HG03521 (cell line): Measurements from ENCODE around the gene CFAP410.

Experiments
- ATAC-seq: cut with Tn5 transposase; IDR thresholded peaks from one replicate; pipeline ENCODE4 v1.9.1; 2021; ENCODE audit warnings: mild to moderate bottlenecking, moderate library complexity; ENCODE audit not compliant: unreplicated experiment

Gene CFAP410

DNA sequence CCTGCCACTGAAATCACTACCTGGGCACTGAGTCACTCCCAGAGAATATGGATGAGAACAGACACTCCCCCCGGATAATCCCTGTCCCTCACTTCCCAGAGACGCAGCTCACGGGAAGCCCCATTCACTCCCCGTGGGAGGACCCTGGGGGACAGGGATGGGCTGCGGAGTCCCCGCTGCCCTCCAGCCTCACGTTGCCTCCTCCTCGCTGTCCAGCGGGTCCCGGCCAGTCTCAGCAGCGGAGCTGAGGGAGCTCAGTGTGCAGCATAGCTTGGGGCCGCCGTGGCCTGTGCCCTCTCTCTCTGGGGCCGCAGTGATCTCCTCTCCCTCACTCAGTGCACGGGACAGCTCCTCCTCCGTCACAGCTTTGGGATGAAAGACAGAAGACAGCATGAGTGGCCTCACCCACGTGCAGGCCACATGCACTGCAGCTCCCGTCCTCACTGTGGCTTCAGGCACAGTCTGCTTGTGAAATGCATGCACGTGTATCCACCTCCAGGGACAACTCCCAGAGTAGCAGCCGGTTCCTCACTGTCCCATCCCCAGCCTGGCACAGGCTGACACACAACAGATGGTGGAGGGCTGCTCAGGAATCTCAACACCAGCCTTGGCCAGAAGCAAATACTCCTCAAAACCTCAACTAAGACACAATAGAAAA is 7.4 kb downstream of the CFAP410 start:
- ATAC-seq: no peak

DNA sequence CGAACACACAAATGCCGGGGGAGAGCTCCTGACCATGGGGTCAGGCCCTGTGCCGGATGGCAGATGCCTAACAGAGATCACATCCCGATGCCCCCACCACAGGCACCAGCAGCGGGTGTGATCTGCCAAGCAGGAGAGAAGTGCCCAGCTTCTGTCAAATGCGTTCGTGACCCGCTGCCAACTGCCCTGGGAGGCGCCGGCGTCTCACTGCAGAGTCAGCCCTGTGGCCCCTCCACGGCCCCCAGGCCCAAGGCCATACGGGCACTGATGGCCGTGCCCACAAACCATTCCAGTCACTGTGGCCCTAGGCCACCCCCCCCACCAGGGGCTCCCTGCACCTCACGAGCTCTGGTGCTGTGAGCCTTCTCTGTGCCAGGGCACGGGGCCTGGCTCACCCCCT is 8.0 kb downstream of the CFAP410 start:
- no peak for ATAC-seq

DNA sequence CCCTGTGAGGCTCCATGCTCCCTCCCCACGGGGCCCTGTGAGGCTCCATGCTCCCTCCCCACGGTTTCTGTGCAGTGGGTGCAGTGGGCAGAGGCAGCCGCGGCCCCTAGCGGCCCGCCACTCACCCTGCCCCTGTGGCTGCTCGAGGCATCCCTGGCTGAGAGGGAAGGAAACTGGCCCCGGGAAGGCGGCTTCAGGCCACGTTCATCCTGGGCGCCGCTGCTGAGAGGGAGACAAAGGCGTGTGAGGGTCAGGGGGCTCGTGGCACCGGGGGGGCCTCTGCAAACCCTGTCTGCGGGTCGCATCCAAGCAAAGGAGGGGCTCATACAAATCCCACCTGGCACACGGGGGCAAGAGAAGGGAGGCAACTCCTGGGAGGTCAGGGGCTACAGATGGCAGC is 8.5 kb downstream of the CFAP410 start:
- ATAC-seq: no peak

DNA sequence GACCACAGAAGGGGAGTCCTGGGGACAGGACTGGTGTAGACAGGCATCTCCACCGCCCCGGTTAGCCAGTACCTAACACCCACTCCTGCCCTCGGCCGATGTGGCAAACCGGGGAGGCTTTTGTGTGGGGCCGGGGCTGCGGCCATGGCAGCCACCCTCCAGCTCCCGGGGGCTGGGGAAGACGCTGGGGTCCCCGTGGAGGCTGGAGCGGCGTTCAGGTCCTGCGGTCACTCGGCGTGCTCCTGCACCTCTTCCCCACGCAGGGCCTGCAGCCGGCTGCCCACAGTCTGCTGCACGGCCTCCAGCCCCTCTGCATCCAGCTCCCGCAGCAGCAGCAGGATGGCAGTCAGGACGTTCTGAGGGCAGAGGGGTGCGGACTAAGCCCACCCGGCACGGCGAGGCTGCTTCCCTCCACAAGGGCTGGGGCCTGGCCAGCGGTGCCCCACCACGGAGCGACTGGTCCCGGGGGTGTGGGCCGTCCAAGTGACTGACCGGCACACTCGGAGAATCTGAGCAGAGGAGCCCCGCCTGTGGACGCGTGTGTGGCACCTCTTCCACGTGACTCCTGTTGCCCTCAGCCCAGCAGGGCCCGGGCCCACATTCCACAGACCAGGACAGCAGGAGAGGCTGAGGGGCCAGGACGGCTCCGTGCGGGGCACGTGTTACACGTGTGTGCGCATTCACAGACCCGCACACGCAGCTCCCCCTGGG is 9.1 kb downstream of the CFAP410 start:
- no peak for ATAC-seq

DNA sequence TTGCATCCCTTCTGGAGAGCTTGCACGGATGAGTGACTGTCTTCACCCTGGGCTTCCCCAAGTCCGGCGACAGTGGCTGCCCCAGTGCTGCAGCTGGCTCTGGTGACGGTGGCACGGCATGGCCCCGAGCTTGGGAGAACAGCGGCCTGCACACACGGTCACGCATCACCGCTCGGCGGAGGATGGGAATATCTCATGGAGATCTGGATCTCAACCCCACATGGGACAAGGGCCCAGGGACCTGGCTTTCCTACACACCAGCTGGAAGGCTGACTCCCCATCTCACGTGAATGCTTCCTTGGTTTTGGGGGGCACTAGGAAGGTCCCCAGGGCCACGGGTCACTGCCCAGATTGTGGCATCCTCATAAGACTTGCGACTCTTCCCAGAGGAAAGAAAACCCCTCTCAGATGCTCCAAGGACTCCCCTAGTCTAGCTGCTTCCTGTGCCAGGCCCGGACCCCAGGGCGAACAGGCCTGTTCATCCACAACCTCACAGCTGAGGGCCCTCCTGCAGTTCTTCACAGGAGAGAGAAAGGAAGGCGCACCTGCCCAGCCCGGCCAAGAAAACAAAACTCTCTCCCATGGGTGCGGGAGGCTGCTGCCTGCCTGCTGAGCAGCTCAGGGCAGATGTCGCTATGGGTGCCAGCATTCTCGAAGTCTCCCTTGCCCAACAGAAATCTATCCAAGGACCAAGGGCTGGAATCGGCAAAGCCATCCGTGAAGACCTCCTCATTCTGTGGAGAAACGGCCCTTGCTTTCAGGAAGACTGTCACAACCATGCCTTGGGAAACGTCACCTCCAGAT is 9.9 kb downstream of the CFAP410 start:
- no peak for ATAC-seq

DNA sequence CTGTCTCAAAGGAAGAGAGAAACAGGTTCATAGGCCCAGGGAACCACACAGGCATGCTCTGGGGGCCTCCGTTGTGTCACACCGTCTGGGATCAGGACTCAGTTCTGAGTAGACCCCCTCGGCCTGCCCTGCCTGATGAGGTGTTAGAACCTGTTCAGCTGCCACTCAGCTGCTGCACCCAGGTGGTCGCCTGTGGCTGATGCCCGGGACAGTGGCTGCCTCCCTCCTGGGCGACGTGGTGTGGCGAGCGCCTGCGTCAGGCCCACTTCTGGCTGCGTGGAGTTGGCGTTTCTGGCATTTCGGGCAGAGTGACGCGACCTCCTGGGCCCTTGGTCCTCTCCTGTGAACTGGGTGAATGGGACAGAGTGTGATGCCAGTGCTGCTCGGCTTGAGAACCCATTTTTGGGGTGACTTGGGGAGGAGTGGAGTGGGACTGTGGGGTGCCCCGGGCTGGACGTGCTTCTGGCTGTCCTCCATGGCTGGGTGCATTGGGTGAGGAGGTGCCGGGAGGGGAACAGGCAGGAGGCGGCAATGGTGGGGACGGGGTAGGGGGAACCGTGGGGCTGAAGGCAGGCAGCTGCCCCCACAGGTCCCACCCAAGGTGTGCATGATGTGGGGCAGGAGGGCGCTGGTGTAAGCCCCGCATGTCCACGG is 10.8 kb downstream of the CFAP410 start:
- ATAC-seq: no peak

DNA sequence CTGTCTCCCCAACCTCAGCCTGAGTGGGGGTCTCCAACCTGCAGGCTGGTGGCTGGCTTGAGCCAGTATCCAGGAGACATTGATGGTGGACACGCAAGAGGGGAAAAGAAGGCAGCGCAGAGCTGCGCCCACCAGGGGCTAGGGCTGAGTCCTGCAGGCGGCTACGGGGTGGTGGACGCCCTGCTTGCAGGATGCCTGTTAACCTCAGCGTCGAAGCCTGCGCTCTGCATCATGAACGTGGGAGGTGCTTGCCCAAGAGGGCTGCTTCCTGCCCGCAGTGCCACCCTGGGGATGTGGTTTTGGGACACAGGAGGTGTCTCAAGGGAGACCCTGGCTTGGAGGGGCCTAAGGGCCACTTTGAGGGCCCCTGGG is 11.6 kb downstream of the CFAP410 start:
- no peak for ATAC-seq

DNA sequence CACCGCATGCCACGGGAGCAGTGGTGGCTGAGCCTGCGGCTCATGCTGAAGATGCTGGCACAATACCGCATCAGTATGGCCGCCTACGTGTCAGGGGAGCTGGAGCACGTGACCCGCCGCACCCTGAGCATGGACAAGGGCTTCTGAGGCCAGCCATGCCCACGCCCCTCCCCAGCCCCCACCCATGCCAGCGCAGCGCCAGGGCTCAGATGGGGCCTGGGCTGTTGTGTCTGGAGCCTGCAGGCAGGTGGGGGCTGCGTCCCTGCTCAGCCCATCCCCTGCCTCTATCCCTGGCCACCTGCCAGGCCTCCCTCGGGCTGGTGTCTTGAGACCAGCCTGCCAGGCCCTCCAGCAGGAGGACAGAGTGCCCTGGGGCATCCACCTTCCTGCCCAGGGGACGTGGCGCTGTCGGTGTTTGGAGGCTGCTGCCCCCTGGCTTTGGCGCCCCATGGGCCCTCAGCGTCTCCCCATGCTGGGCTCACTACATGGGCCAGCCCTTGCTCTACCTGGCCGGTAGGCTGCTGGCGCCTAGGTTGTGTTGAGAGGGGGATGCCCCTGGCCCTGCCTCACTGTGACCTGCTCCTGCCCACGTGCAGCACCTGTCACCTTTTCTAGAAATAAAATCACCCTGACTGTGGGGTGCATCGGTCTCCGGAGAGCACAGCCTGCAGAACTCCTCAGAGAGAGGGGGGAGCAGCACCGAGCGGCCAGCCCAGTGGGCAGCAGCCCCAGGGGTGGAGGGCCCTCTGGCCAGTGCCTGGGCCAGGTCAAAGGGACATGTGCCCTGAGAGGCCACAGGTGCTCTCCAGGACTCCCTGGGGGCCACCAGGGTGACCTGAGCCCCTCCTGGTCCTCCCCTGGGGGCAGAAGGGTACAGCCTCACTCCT is 12.2 kb downstream of the CFAP410 start:
- no peak for ATAC-seq

DNA sequence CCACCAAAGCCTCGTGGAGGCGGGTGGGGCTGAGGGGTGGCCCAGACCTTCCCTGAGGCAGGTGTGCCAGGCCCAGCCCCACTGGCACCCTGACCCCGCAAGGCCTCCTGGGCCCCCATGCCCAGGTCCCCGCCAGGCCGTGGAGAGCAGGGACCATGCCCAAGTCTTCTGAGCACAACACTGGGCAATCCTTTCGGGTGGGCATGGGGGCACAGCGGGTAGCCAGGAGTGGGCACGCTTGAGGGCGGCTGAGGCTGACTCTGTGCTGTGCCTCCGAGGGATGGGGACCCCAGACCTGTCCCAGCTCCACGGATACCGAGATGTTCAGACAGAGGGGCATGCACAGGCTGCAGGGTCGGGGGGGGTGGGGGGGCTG is 12.9 kb downstream of the CFAP410 start:
- ATAC-seq: no peak

DNA sequence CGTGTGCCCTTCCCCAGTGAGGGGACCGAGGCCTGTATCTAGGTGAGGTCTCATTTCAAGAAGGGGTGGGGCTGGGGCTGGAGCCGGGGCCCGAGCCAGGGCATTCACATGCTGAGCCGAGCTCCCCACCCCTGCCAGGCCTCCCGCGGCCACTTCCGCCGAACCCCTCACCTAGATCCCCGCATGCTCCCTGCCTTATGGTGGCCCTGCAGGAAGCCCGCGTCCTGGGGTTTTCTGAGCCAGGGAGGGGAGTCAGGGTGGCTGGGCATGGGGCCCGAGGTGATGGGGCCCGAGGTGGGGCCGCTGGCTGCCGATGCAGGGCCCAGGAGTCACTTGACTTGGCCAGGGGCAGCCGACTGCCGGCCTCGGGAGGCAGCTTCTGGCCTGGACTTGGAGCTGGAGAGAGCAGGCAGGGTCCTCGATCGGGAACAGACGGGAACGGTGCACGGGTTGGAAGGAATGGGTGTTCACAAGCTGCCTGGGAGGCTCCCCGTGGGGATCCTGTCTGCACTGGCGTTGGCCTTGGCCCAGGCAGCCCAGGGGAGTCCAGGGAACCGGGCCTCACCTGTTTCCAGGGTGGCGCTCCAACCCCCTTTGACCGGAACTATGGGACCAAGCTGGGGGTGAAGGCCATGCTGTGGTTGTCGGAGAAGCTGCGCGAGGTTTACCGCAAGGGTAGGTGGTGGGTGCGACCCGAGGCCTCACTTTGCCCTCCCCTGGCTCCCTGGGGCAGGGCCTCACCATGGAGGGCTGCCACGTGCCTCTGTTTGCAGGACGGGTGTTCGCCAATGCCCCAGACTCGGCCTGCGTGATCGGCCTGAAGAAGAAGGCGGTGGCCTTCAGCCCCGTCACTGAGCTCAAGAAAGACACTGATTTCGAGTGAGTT is 13.6 kb downstream of the CFAP410 start:
- no peak for ATAC-seq

DNA sequence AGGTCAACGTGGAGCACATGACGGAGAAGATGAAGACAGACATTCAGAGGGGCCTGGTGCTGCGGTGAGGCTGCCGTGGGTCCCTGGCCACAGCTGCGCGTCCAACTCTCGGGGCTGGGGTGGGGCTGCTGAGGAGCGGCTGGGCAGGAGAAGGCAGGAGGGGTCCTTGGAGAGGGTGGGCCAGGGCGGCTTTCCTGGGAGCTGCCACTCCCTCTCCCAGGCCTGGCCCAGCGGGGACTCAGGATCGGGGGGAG is 14.4 kb downstream of the CFAP410 start:
- ATAC-seq: no peak

DNA sequence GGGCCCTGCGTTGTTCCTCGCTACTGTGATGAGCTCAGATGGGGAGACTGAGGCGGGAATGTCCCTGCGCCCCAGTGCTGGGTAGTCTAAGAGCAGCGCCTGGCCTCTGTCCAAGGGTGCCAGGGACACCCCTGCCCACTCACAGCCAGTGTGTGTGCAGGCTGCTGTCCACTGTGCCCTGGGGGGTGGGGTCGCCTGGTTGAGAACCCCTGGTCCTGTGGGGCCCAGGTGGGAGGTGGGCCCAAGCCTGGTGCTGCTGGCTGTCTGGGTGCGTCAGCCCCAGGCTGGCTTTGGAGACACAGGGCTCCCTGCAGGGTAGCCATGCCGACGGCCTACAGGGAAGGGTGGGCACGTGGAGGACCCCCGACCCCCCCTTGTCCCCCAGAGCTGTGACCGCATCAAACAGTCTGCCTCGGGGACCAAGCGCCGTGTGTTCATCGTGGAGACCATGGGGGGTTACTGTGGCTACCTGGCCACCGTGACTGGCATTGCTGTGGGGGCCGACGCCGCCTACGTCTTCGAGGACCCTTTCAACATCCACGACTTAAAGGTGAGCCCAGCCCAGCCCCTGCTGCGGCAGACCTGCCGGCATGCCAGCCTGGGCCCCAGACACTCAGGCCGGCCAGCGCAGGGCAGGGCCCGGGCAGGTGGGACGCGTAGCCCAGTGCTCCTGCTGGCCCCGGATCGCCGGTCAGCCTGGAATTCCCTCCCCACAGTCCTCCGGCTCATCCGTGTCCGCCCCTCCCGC is 14.9 kb downstream of the CFAP410 start:
- ATAC-seq: no peak

DNA sequence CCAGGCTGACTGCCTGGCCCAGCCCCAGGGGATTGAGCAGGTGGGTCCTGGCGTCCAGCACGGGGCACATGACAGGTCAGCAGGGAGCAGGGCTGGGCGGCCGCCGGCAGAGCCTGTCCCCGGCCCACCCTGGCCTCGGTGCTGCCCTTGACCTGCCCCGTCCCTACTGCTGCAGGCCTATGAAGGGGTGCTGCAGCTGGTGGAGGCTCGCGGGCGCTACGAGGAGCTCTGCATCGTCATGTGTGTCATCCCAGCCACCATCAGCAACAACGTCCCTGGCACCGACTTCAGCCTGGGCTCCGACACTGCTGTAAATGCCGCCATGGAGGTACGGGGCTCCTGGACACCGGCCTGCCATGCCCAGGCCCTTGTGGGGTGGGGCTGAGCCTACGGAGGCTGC is 15.6 kb downstream of the CFAP410 start:
- ATAC-seq: no peak

DNA sequence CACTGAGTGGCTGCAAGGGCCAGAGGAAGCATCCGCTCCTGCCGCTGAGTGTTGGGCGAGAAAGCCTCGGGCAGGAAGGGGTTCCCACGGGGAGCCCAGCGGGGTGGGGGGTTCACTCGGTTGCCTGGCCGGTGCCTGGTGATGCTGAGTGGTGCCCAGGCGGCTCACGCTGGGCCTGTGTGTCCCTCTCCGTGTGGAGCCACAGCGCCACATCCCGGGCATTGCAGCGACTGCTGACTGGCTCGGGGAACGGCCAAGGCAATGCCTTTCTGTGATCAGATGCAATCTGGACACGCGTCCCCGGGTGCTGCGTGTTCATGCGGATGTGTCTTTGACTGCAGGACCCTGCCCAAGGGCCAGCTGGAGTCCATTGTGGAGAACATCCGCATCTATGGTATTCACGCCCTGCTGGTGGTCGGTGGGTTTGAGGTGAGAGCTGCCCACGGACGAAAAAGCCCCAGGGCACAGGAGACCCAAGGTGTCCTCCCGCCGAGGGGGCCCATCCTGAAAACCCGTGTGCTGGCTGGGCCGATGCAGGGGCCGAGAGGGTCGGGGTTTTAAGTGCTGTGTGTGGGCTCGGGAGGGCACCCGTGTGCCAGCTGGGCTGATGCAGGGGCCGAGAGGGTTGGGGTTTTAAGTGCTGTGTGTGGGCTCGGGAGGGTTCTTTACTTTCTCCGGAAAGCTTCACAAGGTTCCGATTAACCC is 16.4 kb downstream of the CFAP410 start:
- ATAC-seq: no peak

DNA sequence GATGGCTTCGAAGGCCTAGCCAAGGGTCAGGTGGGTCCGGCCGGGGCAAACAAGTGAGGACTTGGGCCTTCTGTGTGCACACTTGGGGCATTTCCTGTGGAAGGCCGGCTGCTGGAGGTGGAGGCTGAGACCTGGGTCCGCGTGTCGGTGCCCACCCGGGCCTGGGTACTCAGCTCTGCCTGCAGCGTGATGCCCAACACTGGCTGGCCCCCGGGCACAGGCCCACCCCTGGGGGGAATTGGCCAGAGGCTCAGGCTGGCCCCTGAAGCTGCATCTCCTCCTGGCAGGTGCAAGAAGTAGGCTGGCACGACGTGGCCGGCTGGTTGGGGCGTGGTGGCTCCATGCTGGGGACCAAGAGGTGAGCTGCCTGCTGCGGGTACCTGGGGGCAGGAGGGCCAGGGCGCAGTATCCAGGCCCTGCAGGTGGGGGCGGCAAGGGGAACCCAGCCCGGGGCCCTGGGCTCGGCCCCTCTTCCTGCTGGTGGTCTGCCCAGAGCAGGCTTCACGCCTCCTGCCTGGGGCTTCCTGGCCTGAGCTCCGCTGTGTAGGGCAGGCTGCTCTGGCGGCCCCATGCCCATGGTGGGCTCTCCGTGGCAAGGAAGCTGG is 17.2 kb downstream of the CFAP410 start:
- ATAC-seq: no peak

DNA sequence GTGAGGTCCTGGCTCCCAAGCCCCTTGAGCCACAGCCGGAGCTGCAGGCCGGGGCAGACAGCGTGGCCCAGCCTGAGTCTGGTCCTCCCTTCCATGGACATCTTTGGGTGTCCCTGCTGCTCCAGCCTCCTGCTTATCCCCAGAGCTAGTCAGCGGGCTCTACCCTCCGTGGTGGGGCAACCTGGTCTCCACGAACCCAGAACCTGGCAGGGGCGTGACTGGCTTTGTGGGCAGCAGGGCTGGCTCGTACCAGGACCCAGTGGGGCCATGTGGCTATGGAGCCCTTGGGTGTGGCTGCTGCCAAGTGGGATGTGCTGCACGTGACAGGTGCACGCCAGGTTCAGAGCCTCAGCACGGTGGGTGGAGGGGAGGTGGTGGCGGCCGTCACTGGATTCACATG is 18.3 kb downstream of the CFAP410 start:
- ATAC-seq: no peak

DNA sequence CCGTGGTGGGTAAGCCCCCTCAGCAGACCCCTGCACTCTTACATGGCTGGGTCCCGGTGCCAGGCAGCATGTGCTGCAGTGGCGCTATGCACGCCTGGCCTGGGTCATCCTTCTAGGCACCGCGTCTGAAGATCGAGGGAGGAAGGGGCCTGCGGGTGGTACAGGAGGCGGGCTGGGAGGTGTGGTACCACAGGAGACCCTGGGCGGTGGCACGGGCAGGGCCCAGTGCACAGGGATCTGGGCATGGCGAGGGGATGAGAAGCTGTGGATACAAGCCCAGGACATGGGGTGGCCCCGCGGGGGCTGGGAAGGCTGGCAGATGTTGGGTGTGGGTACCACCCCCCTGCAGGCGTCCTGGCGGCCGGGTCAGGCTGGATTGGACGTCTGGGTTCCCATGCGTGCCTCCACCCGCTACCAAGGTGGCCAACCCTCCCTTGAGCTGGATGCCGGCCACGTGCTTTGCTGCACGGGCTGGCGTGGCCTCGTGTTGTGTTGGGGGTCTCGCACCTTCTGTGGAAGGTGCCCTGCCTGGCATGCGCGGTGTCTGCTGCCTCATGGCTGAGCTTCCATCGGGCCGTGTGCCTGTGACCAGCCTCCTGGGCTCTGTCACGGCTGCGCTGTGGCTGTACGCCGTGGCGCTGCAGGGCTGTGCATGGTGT is 19.7 kb downstream of the CFAP410 start:
- no peak for ATAC-seq
